Prostate gland (tissue), 2 donors: ENCODE results near the gene UTP18. TPM values are rescaled to one million over a fixed set of nuclear protein-coding genes. Genes with fewer than 3 reads are reported as not detected.

Source experiments
- DNase-seq: peaks from one replicate; pipeline ENCODE4 v3.0.0-alpha.2; 2019; ENCODE audit warnings: low spot score
- H3K27ac ChIP-seq, 2 donors: fragments of 200-600 bp; sonication (generic); 2 replicates each; pipeline ENCODE4 v1.5.1; 2017 to 2019
- H3K27me3 ChIP-seq: fragments of 200-600 bp; sonication (generic); replicated peaks from 2 replicates; pipeline ENCODE4 v1.5.1; 2019; ENCODE audit not compliant: insufficient read depth
- H3K36me3 ChIP-seq, 2 donors: fragments of 200-600 bp; sonication (generic); 1 replicate in 1 of 2; 2 replicates in 1 of 2; pipeline versions ENCODE4 v1.5.1 to v1.8.1; 2017 to 2019
- H3K4me1 ChIP-seq: fragments of 200-600 bp; sonication (generic); replicated peaks from 2 replicates; pipeline ENCODE4 v1.5.1; 2019
- H3K4me3 ChIP-seq, 2 donors: fragments of 200-600 bp; sonication (generic); 2 replicates each; pipeline ENCODE4 v1.5.1; 2017 to 2019
- H3K9me3 ChIP-seq: fragments of 200-600 bp; sonication (generic); 2 replicates; pipeline ENCODE4 v1.5.1; 2017
- POLR2A ChIP-seq: fragments of 450-650 bp; IDR thresholded peaks from one replicate; pipeline ENCODE4 v1.6.1; 2016; ENCODE audit warnings: antibody characterized with exemption, mild to moderate bottlenecking
- POLR2AphosphoS5 ChIP-seq: sonication (generic); formaldehyde crosslinking; IDR thresholded peaks from one replicate; pipeline ENCODE4 v1.6.1; 2017; ENCODE audit warnings: antibody characterized with exemption
- WGBS: methylation state at CpG from one replicate; pipeline ENCODE4 v1.1.5; 2018; 5-methylcytosine and 5-hydroxymethylcytosine counted together
- intact Hi-C: fragments of 100-400 bp; cut with DNase I; formaldehyde crosslinking; loops from one replicate; pipeline ENCODE4 v1.14.2; 2022
- total RNA-seq, 2 donors: library from RNA; depleted of rRNA; stranded (reverse); fragments of >200 nt; gene quantifications; one replicate each; pipeline ENCODE4 v1.1.0, GENCODE V29; 2016
- TF ChIP-seq, protein P1 (sequence below), 4 experiments: fragments of 200-600 bp in 2 of 4; fragments of 450-650 bp in 2 of 4; sonication (generic) in 2 of 4; IDR thresholded peaks; 1 replicate in 3 of 4; 2 replicates in 1 of 4; pipeline ENCODE4 v1.5.1; 2016 to 2019; ENCODE audit warnings: antibody characterized with exemption in 4 of 4, mild to moderate bottlenecking in 2 of 4, moderate library complexity in 2 of 4

The UTP18 gene
- total RNA-seq, 2 donors from 2014 or later: 27.6 to 43.5 TPM

- DNase-seq: no peak
- intact Hi-C loops: no loop called here
- H3K4me1 ChIP-seq: no peaks in the 10 kb centered on the region
- WGBS: 83% methylated on average over 1 of the region's 1 CpG
- no peaks in the 10 kb centered on the region for H3K27me3 ChIP-seq
- H3K27ac ChIP-seq: no peak overlapping the region
- TF ChIP-seq POLR2A: no peak
- TF ChIP-seq, protein P1, sequence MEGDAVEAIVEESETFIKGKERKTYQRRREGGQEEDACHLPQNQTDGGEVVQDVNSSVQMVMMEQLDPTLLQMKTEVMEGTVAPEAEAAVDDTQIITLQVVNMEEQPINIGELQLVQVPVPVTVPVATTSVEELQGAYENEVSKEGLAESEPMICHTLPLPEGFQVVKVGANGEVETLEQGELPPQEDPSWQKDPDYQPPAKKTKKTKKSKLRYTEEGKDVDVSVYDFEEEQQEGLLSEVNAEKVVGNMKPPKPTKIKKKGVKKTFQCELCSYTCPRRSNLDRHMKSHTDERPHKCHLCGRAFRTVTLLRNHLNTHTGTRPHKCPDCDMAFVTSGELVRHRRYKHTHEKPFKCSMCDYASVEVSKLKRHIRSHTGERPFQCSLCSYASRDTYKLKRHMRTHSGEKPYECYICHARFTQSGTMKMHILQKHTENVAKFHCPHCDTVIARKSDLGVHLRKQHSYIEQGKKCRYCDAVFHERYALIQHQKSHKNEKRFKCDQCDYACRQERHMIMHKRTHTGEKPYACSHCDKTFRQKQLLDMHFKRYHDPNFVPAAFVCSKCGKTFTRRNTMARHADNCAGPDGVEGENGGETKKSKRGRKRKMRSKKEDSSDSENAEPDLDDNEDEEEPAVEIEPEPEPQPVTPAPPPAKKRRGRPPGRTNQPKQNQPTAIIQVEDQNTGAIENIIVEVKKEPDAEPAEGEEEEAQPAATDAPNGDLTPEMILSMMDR (IDR thresholded peaks at IDR 0.05): no peak
- no peak for TF ChIP-seq POLR2AphosphoS5
- H3K36me3 ChIP-seq: no peaks in the 10 kb centered on the region
- H3K9me3 ChIP-seq: no peaks in the 10 kb centered on the region
- no peak overlapping the region for H3K4me3 ChIP-seq
These were observed 14.8 kb upstream of the UTP18 start for GRCh38 chr17:51245535-51245934.

DNA sequence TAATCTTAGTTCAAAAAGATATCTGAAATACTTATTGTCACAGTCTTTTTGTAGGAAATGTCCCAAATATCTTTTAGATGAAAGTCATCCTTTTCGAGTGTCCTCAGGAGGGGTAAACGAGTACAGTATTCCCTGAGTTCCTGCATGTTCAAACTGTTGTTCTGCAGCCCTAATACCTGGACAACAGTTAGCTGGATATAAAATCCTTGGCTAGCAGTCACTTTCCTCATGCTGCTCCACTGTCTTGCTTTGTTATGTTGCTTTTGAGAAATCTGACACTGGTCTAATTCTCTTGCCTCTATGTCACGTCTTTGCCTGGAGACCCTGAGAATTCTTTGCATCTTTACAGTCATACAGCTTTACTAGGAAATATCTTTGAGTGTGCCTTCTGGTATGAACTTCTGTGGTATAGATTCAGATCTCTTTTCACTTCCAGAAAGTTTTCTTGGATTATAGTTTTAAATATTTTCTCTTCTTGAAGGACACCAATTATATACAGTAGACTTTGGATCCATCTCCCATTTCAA lies 10.0 kb upstream of the UTP18 start:
- no peaks in the 10 kb centered on the region for H3K9me3 ChIP-seq
- 98% methylated on average over 3 of the region's 3 CpGs for WGBS
- H3K4me1 ChIP-seq: no peaks in the 10 kb centered on the region
- no peaks in the 10 kb centered on the region for H3K27me3 ChIP-seq
- DNase-seq: no peak
- no peak overlapping the region for H3K4me3 ChIP-seq
- no peak overlapping the region for H3K27ac ChIP-seq
- intact Hi-C loops: no loop called here
- no peaks in the 10 kb centered on the region for H3K36me3 ChIP-seq
- TF ChIP-seq POLR2A: no peak
- no peak for TF ChIP-seq POLR2AphosphoS5
- TF ChIP-seq, protein P1 (IDR thresholded peaks at IDR 0.05): no peak

DNA sequence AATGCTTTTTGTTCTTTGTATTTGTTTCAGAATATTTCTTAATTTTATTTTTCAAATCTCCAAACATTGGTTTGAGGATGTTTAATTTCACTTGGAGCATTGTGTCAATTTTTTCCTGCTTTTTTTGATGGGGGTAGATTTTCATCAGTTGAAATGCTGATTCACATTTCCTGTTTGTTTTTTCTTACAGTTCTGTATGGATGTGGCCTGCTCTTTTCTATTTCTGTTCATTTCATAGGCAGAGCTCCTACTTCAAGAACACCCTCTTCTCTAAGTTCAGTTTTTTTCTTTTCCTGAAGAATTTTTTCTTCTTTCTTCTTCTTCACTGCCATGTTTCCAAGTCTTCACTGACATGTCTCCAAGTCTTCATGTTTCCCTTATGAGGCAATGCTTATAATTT lies 9.3 kb upstream of the UTP18 start:
- no peak for DNase-seq
- Histone ChIP-seq H3K27ac (no peak overlapping the region), H3K27me3 (no peaks in the 10 kb centered on the region), H3K36me3 (no peaks in the 10 kb centered on the region), H3K4me1 (no peaks in the 10 kb centered on the region), H3K9me3 (no peaks in the 10 kb centered on the region), H3K4me3 (no peak overlapping the region)
- TF ChIP-seq, protein P1 (IDR thresholded peaks at IDR 0.05): no peak
- TF ChIP-seq POLR2A (no peak), POLR2AphosphoS5 (no peak)
- intact Hi-C loops: no loop called here

GRCh38 chr17:51255673-51256072 lies 4.7 kb upstream of the UTP18 start:
- Histone ChIP-seq H3K9me3 (no peaks in the 10 kb centered on the region), H3K27me3 (no peaks in the 10 kb centered on the region), H3K4me1 (peaks cover 4% of the 10 kb centered on the region), H3K4me3 (no peak overlapping the region), H3K36me3 (no peaks in the 10 kb centered on the region), H3K27ac (no peak overlapping the region)
- intact Hi-C loops: no loop called here
- no peak for TF ChIP-seq POLR2AphosphoS5
- no peak for TF ChIP-seq POLR2A
- TF ChIP-seq, protein P1 (IDR thresholded peaks at IDR 0.05): no peak
- WGBS: 78% methylated on average over 6 of the region's 6 CpGs
- DNase-seq: no peak

DNA sequence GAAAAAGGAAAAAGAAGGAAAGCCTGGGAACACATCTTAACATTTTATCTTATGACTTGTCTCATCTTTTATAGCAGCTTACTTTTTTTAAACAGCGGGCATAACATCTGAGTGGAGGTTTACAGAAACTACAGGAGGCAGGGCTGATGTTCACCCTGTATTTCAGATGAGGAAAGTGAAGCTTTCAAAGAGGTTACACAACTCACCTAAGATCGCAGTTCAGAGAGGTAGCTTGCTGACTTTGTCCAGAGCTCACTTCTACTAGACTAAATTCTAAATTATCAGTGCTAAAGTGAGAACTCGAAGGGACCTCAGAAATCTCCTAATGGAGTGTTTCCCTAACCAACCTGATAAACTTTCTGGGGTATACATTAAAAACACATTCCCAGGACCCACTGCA lies 4.2 kb upstream of the UTP18 start:
- intact Hi-C loops: no loop called here
- WGBS: 83% methylated on average over 3 of the region's 3 CpGs
- no peaks in the 10 kb centered on the region for H3K27me3 ChIP-seq
- no peaks in the 10 kb centered on the region for H3K9me3 ChIP-seq
- no peak for TF ChIP-seq POLR2A
- TF ChIP-seq, protein P1 (IDR thresholded peaks at IDR 0.05): no peak
- no peak for TF ChIP-seq POLR2AphosphoS5
- no peak overlapping the region for H3K27ac ChIP-seq
- H3K4me3 ChIP-seq: no peak overlapping the region
- no peak for DNase-seq
- no peaks in the 10 kb centered on the region for H3K36me3 ChIP-seq
- H3K4me1 ChIP-seq: peaks cover 4% of the 10 kb centered on the region
